ENCODE results near the gene COQ5.
"Not testable (repeated sequence)": the region's sequence is repeated elsewhere in the genome, so short reads cannot be mapped to it uniquely, and the experiment has no call there.

COQ5 gene, protein sequence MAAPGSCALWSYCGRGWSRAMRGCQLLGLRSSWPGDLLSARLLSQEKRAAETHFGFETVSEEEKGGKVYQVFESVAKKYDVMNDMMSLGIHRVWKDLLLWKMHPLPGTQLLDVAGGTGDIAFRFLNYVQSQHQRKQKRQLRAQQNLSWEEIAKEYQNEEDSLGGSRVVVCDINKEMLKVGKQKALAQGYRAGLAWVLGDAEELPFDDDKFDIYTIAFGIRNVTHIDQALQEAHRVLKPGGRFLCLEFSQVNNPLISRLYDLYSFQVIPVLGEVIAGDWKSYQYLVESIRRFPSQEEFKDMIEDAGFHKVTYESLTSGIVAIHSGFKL

DNA sequence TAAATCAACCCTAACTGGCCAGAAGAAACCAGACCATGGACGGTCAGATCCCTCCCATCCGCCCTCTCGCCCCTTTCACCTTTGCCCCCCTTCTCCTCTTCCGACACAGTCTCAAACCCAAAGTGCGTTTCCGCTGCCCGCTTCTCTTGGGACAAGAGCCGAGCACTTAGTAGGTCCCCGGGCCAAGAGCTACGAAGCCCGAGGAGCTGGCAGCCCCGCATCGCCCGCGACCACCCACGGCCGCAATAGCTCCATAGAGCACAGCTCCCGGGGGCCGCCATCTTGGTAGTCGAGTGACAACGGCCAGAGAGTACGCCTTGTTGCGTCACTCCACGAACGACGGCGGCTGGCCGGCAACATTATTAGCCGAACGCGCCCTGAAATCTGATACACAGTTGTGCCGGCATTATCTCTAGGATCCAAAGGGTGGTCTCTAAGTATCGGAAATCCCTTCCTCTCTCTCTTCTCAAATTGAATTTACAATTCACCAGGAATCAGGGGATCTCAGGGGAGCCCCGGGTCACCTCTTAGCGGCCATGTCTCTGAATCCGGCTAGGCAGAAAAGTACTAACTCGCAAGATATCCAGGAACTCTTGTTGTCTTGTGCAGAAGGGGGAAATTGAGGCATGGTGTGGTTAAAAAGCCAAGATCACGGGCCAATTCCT lies at the start of gene COQ5:
Gene COQ5, minus strand, starts transcription at position 298 of the 665 bp plus-strand sequence. Its CDS starts 17 bp downstream, at position 281.
- DNase-seq (ENCODE audit: low spot score): peak; percentile 93

DNA sequence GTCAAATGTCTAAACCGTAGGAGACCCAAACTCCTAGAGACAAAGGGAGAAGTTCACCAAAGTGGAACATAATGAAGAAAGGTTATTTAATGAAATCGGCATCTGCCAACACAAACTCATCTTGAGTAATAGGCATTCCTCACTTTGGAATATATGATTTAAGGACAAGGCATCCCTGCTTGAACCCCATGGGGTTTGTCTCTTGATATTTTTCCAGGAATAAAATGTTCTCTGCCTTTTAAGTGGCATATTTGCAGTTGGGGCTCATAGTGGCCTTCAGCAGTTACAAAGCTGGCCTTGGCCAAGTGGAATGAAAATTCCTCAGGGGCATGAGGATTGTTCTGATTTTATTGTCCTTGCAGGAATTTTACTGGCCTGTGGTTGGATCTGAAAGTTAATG lies 45.1 kb upstream of the COQ5 start:
- no peak for DNase-seq (ENCODE audit: low spot score)

DNA sequence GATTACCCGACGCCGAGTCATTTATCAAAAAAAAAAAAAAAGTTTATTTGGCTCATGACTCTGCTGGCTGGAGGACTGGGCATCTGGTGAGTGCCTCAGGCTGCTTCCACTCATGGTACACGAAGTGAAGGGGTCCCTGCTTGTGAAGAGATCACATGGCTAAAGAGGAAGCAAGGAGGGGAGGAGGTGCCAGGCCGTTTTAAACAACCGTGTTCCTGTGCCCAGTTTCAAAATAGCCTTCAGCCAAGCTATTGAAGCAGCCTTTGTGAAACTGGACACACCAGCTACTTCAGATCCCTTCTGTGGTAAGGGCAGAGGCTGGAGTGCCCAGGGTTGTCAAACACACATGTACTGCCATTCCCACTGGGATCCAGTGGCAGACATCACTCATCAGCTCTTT lies 44.6 kb upstream of the COQ5 start:
- DNase-seq (ENCODE audit: low spot score): no peak

DNA sequence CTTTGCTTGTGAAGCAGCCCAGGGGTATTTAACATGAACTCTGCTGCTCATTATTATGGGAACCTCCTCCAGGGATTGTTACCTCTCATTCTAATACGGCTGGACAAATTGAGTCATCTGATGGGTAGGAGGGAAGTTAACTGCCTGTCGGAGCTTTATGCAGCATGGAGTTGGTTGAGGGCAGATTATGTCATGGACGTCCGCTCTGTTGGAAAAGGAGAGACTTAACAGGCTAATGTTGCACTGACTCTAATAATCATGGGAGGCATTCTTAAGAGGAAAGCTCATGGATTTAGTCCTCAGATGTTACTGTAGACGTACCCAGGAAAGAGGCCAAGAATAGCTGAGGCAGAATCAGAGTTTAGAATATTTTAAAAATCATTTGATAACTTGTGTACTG lies 42.3 kb upstream of the COQ5 start:
- DNase-seq (ENCODE audit: low spot score): no peak

DNA sequence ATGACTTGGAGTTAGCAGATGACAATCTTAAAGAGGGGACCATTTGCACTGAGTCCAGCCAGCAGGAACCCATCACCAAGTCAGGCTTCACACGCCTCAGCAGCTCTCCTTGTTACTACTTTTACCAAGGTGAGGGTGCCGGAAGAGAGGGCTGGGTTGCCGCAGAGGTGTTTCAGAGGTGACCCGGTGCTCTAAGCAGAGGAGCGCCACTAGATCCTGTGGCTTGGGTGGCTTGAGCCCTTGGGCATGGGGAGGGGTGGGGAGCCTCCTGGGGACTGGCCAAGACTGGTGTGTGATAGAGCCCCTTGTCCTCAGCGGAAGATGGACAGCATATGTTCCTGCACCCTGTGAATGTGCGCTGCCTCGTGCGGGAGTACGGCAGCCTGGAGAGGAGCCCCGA lies 34.5 kb upstream of the COQ5 start:
- DNase-seq (ENCODE audit: low spot score): no peak

DNA sequence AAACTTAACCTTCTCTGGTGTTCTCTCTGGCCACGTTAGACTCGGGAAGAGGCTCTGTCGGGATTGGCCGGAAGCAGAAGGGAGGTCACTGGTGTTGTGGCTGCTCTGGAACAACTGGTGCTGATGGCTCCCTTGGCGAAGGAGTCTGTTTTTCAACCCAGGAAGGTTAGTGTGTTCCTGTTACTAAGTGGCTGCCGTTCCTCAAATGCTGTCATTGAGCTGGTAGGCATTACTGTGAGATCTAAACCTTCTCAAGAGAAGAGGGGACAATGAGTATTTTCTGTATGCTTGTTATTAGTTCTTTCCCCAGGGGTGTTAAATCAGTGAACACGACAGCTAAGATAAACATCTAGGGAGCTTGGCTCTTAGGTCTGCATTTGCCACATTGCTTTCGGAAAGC lies 33.9 kb upstream of the COQ5 start:
- no peak for DNase-seq (ENCODE audit: low spot score)

DNA sequence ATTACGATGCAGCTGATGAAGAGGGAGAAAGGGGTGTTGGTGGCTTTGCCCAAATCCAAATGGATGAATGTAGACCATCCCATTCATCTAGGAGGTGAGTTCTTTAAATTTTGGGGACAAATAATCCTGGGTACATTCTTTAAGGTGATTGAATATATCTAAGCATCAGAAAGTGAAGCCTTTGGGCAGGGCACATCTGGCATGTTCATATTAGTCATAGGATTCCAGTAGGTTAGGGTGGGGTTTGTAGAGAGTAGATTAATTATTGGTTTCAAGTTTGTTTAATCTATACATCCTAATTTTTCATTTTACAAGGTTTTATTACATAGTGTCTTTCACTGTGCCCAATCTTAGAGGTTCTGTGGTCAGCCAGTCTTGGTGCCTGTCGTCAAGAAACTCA lies 28.6 kb upstream of the COQ5 start:
- DNase-seq (ENCODE audit: low spot score): no peak

DNA sequence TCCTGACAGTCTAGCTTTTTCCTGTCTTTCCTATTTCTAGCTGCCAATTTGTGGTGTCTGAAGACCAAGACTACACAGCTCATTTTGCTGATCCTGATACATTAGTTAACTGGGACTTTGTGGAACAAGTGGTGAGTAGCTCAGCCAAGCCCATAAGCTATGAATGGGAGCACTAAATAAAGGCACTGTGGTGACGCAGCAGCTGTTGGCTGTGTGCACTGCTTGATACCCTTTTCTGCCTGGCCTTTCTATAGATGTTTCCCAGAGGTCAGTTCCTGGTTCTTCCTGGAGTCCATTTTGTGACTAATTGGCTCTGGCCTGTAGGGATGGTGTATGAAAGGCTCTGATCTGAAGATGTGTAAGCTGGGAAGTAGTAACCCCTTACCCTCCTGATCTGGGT lies 25.7 kb upstream of the COQ5 start:
- DNase-seq (ENCODE audit: low spot score): no peak

DNA sequence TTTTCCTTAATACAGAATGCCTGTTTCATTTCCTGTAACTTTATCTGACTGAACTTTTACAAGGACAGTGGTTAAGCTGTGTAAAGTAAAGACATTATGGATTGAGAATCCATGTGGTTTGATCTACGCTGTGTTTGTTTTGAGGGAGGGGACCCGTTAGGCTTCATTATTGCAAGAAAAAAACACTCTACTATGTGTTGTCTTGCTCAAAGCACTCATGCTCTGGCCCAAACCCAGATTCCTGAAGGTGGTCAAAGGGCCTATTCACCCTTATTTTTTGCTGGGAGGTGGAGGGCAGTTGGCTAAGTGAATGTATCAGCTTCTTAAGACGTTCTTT lies 17.1 kb upstream of the COQ5 start:
- no peak for DNase-seq (ENCODE audit: low spot score)

DNA sequence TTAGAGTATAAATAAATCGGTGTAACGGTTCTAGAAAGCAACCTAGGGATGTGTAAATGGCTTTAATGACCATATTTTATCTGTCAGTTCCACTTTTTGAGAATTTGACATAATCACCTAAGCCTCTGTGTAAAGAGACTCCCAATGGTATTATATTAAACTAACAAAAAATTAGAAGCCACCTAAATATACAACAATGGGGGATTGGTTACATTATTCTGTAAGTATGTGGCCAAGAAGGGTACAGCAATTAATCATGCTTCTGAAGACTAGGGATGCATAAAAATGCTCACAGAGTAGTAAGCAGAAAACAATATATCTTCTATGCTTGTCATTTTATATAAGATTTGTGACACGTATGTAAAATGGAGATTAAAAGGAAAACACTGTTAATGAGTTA lies 15.7 kb upstream of the COQ5 start:
- no peak for DNase-seq (ENCODE audit: low spot score)

DNA sequence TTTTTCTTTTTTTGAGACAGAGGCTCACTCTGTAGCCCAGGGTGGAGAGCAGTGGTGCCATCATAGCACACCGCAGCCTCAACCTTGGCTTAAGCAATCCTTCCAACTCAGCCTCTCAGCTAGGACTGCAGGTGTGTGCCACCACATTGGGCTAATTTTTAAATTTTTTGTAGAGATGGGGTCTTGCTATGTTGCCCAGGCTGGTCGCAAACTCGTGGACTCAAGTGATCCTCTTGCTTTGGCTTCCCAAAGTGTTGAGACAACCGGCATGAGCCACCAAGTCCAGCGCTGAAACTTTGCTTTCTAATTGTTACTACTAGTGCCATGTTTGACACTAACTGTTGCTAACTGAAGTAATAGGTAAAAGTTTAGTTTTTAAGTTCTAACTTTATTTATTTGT lies 13.2 kb upstream of the COQ5 start:
- no peak for DNase-seq (ENCODE audit: low spot score)

DNA sequence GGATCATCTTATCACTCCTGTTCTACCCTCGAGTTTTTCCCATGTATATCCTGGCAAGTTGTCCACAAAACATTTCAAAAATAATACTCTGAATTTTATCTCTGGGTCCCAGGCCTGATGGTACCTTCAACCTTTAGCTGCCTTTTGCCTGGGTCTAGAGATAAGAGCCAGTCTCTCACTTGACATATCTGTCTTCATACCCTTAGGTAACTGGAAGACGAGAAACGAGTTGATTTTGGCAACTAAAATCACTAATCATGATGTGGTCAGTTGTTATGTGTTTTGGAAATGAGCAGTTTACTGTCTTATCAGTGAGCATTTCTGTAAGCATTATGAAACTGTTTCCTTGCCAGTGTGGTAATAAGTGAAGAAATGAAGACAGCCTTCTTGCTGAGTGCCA lies 11.5 kb upstream of the COQ5 start:
- no peak for DNase-seq (ENCODE audit: low spot score)

DNA sequence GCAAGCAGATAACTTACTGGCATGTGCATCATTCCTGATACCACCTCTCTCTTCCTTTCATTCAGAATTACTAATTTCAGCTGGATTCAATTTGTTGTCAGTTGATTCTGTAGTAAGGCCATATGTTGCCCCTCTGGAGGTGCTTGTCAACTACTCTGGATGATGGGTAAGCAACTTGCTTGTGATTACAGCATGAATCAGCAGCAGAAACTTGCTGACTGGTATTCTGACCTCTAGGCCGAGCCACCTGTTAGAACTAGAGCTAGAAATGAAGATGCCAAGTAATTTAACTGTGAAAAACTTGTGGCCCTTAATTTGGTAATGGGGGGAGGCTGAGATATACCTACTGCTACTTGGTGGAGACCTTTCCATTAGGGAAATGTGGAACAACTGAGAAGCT lies 10.3 kb upstream of the COQ5 start:
- DNase-seq (ENCODE audit: low spot score): no peak

DNA sequence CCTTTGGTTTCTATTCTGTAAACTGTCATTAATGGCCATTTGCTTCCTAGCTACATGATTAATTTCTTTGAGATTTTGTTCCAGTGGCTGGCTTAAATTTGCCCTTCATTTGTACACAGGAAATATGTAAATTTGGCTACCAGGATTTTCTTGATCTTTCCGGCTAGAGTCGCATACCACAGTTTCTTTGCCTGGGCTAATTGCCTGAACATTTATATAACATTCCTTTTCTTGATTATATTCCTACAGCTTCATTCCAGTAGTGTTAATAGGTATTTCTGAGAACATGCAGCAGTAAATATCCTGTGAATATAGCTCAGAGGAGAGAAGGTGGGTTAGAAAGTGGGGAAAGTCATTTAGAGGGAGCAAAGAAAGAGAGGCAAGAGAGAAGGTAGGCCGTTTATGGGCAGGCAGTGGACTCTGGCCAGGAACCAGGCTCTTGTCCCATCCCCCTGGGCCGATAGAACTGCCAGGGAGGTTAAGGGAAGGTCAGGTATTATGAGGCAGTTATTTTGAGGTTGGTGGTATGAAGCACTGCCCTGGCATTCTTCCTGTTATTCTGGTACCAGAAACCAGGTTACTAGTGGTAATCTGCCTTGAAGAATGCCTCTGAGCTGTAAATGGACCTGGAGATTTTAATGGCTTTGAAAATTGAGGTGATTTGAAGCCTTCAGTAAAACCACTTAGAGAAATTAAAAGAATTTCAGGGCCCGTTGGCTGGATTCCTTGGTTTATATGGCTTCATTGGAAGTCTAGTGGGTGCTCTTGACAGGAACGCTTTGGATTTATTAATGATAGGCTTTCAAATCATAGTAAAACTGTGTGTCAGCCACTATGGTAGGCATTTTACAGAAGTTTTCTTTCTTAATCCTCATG lies 9.6 kb upstream of the COQ5 start:
- DNase-seq (ENCODE audit: low spot score): no peak

DNA sequence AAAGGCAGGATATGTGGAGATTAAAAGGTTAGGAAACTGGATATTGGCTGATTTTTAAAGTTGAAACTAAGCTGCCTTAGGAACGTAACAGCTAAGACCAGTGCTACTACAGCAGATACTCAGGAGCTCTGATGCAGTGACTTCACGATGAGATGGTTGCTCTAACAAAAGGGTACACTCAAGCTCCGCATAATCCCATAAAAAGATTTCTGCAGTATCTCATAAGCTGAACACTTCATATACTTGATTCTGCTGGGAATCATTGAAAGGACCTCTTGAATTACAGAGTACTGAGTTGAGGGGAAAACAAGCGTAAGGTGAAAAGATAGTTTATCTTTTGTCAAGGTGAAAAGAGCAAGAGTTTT lies 8.9 kb upstream of the COQ5 start:
- no peak for DNase-seq (ENCODE audit: low spot score)

DNA sequence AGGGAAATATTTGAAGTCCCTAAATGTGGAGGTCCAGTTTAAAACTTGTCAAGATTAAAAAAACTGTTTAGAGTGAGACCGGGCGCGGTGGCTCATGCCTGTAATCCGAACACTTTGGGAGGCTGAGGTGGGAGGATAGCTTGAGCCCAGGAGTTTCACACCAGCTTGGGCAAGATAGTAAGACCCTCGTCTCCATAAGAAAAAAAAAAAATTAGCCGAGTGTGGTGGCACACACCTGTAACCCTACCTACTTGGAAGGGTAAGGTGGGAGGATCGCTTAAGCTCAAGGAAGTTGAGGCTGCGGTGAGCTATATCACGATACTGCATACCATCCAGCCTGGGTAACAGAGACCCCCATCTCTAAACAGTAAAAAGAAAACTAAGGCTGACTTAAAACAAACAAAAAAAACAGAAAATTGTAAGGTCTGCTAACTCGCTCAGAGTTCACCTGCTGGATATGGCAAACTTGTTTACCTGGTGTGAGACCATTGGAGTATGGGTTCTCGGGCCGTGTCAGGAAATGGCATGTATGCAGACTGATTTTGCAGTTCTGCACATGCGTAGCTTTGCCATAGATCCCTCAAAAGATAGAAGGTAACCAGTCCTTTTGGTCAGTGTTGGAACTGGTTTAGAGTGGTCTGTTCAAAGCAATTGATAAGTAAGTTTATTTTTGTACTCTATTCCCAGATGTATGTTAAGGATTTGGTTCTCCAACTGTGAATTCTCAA lies 7.3 kb upstream of the COQ5 start:
- DNase-seq (ENCODE audit: low spot score): no peak

DNA sequence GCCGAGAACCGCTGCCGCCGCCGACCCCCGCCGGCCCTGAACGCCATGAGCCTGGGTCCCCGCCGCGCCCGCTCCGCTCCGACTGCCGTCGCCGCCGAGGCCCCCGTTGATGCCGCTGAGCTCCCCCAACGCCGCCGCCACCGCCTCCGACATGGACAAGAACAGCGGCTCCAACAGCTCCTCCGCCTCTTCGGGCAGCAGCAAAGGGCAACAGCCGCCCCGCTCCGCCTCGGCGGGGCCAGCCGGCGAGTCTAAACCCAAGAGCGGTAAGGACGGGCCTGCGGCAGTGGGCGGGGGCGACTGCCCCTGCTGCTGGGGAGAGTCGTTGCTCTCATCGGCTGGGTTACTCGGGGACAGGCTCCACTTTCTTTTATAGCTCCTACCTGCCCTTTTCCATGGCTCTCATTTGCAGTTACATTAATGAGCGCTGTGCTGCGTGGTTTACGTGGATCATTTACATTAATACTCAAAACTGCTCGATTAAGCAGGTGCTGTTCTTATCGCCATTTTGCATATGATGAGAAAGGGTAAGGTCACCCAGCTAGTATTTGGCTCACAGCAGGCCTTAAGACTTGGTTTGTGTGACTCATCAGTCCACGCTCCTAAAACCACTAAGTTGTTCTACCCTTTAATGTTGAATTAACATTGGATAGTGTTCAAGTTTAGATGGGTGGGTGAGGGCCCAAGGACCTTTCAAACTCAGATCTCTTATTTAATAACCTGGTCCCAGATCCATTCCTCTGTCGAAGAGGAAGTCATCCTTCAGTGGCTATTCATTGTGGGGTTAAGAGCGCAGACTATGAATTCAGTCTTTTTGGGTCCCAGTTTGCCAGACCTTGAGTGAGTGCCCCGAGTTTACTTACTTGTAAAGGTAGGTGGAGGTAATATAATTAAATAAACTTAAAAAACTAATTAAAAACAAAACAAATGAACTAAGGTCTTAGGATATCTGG lies 6.0 kb upstream of the COQ5 start:
- DNase-seq (ENCODE audit: low spot score): no peak

DNA sequence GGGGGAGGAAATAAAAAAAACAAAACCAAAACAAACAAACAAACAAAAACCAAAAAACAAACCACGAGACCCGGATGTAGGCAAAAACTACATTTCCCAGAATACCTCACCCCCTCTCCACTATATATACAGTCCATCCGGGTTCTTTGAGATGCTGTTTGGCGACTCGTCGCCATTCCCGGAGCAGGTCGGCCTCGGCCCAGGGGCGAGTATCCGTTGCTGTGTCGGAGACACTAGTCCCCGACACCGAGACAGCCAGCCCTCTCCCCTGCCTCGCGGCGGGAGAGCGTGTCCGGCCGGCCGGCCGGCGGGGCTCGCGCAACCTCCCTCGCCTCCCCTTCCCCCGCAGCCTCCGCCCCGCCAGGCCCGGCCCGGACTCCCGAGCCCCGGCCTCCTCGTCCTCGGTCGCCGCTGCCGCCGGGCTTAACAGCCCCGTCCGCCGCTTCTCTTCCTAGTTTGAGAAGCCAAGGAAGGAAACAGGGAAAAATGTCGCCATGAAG lies 5.3 kb upstream of the COQ5 start, which contains the start of gene RNF10:
Gene RNF10, plus strand, starts transcription at position 154 of the 500 bp plus-strand sequence. CDS start 456 bp downstream, outside the sequence.
- peak; percentile 91 for DNase-seq (ENCODE audit: low spot score)

DNA sequence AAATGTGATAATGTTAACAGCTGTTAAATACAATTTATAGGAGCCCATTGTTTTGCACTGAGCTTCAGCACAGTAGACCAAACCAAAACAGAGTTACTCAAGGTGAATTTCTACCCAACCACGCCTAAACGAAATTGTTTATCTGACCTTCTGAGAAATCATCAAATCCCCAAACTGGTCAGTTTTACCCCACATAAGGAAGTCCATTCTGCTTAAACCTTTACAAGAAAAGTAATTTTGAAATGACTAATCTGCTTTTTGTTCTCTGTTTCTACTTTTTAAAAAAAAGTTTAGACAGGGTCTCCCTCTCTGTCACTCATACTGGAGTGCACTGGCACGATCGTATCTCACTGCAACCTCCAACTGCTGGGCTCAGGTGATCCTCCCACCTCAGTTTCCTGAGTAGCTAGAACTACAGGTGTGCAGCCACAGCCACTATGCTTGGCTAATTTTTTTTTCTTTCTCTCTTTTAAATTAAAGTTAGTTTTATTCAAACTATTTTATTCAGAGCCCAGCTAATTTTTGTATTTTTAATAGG lies 3.8 kb upstream of the COQ5 start:
- no peak for DNase-seq (ENCODE audit: low spot score)

DNA sequence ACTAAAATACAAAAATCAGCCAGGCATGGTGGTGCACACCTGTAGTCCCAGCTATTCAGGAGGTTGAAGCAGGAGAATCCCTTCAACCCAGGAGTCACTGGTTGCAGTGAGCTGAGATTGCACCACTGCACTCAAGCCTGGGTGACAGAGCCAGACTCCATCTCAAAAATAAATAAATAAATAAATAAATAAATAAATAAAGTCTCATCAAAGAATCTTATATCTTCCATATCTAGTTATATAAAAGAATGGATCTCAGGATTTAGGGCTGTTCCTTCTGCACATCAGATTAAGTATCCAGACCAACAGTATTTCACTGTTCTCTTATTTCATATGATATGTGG lies 1.4 kb upstream of the COQ5 start:
- not testable (repeated sequence) for DNase-seq (ENCODE audit: low spot score)

Data from cerebellar cortex (tissue), 1 donor.